Astrocyte (in vitro differentiated cells and primary cell): Measurements from ENCODE around the gene BPIFB1.

ENCODE experiments used
- CTCF ChIP-seq: IDR thresholded peaks from 2 replicates; pipeline ENCODE4 v1.5.1; 2011; ENCODE audit warnings: low read depth, mild to moderate bottlenecking, inconsistent platforms, low read length, moderate library complexity; ENCODE audit not compliant: insufficient read depth
- EZH2 ChIP-seq: IDR thresholded peaks from 2 replicates; pipeline ENCODE4 v1.6.1; 2012; ENCODE audit warnings: mild to moderate bottlenecking, low read length, inconsistent platforms; ENCODE audit not compliant: insufficient read depth

DNA sequence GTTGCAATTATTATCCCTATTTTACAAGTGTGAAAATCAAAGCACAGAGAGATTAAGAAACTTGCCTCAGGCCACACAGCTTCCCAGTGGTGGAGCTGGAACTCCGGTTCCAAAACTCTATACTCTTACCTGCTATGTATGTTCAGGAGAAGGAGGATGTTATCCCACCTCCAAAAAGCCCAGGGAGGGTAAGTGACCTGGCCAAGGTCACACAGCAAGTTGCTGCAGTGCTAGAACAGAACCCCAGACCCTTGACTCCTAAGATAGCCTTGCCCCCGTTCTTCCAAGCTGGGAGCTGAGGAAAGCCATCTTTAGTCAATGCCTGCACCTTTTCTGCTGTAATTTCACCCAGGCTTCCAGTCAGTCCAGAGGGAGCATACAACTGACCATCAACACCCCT is 42.3 kb downstream of the BPIFB1 start:
- TF ChIP-seq CTCF (no peak), EZH2 (no peak)
